Measurements from ENCODE around the gene SCN5A.

DNA sequence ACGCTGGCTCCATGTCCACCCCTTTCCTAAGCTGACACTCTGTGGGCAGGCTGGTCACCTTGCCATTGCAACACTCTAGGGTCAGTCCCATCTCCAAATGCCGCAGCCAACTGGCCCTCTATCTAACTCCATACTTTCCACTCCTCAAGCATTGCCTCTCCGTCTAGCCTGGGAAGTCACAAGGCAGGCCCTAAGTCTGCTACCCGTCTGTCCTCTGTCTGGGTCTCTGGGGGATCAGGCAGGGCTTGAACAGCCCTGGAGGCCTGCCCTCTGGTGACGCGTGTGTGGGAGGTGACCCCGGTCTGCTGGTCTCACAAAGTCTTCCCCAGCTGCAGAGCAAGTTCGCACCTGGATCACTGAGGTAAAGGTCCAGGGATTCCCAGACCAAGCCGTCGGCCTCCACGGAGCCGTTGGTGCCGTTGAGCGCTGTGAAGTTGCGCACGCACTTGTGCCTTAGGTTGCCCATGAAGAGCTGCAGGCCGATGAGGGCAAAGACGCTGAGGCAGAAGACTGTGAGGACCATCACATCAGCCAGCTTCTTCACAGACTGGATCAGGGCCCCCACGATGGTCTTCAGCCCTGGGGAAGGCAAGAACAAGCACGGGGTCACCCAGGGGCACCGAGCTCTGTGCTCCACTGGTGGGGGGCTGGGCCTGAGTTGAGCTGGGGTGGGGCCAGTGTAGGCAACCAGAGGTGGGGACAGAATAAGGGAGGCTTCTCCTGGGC, 39.9 kb downstream of the SCN5A start:
- TF ChIP-seq, protein P1, sequence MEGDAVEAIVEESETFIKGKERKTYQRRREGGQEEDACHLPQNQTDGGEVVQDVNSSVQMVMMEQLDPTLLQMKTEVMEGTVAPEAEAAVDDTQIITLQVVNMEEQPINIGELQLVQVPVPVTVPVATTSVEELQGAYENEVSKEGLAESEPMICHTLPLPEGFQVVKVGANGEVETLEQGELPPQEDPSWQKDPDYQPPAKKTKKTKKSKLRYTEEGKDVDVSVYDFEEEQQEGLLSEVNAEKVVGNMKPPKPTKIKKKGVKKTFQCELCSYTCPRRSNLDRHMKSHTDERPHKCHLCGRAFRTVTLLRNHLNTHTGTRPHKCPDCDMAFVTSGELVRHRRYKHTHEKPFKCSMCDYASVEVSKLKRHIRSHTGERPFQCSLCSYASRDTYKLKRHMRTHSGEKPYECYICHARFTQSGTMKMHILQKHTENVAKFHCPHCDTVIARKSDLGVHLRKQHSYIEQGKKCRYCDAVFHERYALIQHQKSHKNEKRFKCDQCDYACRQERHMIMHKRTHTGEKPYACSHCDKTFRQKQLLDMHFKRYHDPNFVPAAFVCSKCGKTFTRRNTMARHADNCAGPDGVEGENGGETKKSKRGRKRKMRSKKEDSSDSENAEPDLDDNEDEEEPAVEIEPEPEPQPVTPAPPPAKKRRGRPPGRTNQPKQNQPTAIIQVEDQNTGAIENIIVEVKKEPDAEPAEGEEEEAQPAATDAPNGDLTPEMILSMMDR (conservative IDR thresholded peaks at IDR 0.05; ENCODE audit: low read depth in 2 of 2), result no peak
- TF ChIP-seq POLR2AphosphoS5 (IDR thresholded peaks at IDR 0.05; ENCODE audit: low read depth) (no peak), EZH2 (IDR thresholded peaks at IDR 0.05; ENCODE audit: low read depth, unreplicated experiment) (no peak), NANOG (IDR thresholded peaks at IDR 0.05; ENCODE audit: borderline replicate concordance) (no peak)
